Epithelial cell of umbilical artery (primary cell): ENCODE measurements around the gene RNF31. TPM values are rescaled to one million over a fixed set of nuclear protein-coding genes. Genes with fewer than 3 reads are reported as not detected.

ENCODE experiments used
- total RNA-seq: library from RNA; depleted of rRNA; stranded (reverse); fragments of >200 nt; gene quantifications from 2 replicates; pipeline ENCODE4 v1.2.3, GENCODE V29; 2014

The RNF31 gene
- 37.4 and 47.7 TPM in 2 replicates for total RNA-seq

DNA sequence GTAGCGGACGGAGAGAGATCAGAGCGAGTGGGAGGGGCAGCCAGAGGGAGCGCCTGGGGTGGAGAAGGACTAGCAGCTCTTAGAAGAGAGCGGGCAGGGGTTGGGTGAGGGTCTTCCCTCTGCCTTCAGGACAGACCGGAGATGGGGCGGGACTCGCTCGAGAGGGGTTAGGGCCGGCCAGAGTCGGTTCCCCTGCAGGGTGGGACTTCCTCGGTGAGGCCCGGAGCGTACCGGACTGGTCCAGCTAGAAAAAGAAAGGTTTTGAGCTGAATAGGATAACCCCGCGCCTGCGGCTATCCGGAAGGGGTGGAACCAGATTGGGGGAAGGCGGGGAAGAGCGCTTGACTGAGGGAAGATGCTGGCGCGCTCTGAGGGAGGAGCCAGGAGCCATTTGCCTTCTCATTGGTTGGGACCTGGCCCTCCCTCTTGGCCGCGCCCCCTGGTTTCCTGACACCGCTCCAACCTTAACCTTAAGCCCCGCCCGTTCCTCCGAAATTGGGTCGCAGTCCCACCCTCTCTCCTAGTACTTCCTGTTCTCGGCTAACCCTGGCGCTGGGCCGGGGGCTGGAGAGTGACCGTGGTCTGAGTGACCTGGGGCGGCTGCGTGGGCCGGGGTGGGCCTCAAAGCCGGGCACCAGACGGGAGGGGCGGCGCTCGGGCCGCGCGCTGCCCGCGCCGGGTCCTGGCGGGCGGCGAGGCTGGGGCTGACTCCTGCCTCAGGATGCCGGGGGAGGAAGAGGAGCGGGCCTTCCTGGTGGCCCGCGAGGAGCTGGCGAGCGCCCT, at the start of gene RNF31:
RNF31 (plus strand) TSS at position 521 of the 783 bp plus-strand sequence; CDS start at position 722, 201 bp downstream.

DNA sequence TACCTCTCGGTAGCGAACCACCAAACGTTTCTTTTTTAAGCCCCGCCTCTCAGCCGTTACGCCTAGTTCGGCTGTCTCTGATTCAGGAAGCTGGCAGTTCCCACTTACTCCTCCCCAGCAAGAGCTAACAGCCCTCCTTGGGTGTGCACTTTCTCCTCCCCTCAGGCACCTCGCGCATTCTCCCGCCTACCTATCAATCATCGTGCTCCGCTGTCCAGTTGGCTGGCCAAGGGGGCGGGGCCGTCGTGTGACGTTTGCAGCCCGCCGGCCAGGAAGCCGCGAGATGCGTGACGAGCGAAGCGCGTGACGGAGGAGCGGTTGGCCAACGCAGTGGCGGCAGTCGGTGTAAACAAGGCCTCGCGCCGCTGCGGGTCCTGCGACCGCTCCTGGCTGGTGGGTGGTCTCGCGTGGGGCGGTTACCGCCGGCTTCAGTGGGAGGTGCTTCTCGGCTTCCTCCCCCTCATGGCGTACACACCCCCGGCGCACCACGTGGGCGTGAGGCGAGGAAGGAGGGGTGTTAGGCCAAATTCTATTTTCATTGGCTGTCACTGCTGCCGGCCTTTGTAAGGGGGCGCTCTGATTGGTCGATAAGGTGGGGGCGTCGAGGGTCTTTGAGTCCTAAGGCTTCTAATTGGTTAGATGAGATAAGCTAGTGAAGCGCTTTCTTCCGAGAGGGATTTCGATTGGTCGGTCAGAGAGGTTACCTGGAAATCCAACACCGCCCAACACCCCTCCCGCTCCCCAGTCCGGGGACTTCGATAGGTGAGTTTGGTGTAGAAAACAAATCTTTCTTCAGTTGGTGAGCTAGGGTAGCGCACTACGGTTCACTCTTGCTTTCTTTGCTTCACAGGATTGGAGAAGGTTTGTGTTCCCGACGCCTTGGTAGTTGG, 32.5 kb upstream of the RNF31 start, which contains the start of the genes DCAF11 and NRL:
DCAF11 (plus strand) TSS at position 246 of the 890 bp plus-strand sequence. CDS start 818 bp downstream, outside the sequence.
NRL (minus strand) TSS at position 418 of the 890 bp plus-strand sequence. CDS start 32,101 bp downstream, outside the sequence.

DNA sequence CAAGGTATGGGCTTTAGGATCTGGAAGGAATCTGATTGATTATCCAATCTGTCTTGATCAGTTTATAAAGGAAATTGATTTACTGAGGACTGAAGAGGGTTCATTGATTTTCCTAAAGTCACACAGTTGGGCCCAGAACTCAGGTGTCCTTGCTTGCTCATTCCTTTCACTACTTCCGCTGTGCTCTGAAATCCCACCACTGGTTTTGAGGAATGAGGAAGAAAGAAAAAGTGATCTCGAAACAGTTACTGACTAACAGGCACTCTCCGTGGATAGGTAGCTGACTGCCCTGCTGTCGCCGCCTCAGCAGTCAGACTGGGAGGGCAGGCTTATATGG, 16.9 kb upstream of the RNF31 start, which contains the start of gene FITM1:
FITM1 (plus strand) TSS at position 280 of the 337 bp plus-strand sequence. CDS start 905 bp downstream, outside the sequence.

DNA sequence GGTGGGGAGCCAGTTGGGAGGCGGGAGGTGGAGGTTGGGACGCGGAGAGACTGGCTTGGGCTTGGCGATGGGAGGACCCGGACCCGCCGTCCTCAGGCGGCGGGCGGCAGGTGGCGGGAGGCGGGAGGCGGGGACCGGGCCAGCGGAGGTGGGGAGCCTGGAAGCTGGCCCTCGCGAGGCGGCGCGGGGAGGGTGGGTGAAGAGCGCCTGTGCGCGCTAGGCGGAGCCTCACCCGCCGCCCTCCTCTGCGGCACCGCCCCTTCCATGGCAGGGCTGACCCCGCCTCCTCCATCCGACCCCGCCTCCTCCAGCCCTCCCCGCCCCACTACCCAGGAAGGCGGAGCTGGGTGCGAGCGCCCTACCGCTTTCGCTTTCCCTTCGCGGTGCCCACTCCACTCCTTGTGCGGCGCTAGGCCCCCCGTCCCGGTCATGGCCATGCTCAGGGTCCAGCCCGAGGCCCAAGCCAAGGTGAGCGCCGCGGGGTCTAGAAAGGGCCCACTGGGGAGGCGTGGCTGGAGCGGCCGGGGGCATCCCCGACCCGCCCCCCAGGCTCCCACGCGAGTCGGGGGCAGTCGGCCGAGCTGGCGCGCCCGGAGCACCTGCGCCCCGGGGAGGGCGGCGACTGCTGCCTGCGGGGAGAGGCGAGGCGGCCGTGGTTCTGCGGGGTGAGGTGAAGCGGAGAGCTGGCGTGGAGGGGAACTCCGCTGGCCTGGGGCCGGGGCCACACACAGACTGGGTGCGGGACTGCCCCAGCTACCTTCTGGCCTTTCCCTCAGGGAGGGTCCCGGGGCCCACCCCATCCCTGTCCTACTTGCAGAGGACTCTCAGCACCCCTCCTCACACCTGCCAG, 11.2 kb upstream of the RNF31 start, which contains the start of gene PSME1:
PSME1 (plus strand) TSS at position 361 of the 850 bp plus-strand sequence; CDS start at position 430, 69 bp downstream.

DNA sequence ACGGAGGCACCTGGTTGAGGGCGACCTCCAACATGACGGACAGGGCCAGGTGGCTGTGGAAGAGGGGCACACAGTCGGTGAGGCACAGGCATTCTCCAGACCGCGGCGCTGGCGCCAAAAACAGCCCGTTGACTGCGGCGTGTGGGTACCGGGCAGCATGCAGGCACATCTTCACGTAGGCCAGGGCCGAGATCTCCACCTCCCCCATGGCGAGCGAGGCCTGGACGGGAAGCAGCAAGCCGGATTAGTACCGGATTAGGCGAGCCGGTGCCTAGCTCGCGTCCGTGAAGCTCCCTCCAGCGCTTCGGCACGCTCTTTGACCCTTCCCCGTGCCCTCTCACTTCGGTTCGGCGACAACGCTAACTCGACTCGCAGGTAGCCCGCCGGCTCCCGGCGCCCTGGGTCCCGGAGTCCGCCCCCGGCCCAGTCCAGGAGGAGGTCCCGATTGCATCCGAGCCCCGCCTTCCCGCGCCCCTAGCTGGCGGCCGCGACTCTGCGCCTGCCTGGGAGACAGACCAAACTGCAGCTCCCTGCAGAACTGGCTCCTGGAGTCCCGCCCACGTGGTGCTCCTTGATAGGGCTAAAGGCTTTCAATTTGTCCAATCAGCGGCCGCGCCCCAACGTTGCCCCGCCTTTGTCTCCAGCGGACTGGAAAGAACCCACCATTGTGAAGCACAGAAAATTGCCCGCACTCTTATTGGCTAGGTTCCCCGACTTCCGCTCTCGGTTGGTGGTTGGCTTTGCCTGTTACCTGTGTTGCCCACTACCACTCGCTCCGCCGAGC, 6.0 kb upstream of the RNF31 start, which contains the start of gene EMC9:
EMC9 (minus strand) TSS at position 495 of the 784 bp plus-strand sequence; CDS start at position 208, 287 bp downstream.

DNA sequence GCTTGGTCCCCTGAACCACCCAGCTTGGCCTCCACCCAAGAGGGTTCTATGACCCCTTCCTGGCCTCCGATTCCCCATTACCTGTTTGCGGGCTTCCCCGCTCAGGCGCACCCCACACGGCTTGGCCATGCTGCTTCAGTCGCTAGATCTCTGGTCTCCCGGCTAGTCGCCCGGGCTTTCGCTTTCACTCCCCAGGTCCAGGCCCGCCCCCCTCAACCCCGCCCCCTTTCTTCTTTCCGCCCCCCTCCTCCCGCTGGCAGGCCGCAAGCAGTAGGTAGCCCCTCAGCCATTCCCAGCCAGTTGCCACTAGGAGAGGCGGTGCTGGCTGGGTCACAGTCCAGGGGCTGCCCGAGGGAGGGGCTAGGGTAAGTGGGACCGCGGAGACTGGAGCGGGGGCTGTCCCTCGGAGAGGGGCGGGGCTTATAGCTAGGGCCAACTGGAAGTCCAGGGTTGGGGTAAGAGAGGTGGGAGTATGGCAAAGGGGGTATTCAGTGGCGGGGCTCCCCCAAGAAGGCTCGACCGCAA, 783 bp upstream of the RNF31 start, which contains the start of gene PSME2:
PSME2 (minus strand) TSS at position 158 of the 525 bp plus-strand sequence; CDS start at position 129, 29 bp downstream.

DNA sequence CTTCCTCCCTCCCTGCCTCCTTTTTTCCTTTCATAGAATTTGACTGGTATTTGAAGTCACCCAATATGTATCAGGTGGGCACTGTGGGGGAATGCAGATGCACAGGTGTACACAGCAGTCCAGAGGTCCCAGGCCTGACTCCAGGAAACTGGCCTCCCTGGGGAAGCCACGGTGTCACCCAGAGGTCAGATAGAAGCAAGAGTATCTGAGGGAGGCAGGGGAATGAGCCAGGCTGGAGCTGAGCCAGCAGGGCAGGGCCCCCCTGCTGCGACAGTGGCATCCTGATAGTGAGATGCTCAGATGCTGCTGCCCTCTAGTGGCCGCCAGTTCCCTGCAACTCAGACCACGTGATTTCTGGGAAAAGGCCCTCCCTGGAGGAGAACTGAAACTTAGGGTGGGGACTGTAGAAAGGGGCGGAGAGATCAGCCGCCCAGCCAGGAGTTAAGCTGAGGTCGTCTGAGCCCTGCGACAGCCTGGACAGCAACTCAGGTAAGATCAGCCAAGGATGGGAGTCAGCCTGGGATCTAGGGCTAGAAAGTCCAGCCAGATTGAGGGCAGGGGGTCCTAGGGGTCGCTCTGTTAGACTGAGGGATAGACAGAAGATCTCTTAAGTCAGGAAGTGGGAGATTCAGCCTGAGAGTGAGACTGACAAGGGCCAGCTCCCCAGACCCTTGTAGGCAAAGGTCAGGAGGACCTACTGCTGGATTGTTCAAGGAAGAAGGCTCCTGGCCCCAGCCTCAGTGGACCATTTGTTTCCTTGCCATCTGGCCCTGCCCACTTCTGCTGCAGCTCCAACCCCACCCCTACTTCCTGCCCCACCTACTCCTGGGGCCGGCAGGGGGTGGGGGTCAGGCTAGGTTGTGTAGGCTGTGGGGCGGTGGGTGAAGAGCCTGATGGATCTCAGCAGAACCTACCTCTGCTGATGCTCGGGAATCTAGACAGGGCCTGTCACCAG, 13.8 kb downstream of the RNF31 start, which contains the start of gene IRF9:
IRF9 (plus strand) TSS at position 416 of the 955 bp plus-strand sequence. CDS start 880 bp downstream, outside the sequence.

DNA sequence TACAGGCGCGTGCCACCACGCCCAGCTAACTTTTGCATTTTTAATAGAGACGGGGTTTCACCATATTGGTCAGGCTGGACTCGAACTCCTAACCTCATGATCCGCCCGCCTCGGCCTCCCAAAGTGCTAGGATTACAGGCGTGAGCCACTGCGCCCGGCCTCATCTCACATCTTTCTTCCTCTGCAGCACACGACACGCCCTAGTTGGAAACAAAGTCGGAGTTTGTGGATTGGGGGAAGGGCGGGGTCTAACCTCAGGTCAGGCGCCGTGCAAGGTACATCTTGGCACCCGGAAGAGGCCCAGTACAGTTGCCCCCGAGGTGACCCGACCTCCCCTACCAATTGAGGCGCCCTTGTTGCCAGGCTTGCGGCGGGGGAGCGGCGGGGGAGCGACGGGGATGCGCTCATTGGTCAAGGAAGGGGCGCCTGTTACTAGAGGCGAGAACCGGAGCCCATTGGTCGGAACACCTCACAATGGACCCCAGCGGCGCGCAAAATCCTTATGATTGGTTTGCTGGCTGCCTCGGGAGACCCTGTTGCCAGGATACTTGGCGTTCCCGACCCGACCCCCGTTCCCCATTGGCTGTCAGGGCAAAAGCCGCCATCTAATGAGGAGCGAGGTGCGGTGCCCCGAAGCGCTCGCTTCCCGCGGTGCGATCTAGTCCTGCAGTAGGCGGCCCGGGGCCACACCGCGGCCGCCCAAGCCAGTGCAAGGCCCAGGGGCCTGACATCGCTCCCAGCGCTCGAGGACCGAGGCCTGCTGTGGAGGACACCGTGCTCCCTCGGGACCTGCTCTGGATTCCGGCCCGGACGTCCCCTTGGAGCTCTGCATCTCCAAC, 24.3 kb downstream of the RNF31 start, which contains the start of gene REC8:
REC8 (plus strand) TSS at position 659 of the 839 bp plus-strand sequence. CDS start 473 bp downstream, outside the sequence.

DNA sequence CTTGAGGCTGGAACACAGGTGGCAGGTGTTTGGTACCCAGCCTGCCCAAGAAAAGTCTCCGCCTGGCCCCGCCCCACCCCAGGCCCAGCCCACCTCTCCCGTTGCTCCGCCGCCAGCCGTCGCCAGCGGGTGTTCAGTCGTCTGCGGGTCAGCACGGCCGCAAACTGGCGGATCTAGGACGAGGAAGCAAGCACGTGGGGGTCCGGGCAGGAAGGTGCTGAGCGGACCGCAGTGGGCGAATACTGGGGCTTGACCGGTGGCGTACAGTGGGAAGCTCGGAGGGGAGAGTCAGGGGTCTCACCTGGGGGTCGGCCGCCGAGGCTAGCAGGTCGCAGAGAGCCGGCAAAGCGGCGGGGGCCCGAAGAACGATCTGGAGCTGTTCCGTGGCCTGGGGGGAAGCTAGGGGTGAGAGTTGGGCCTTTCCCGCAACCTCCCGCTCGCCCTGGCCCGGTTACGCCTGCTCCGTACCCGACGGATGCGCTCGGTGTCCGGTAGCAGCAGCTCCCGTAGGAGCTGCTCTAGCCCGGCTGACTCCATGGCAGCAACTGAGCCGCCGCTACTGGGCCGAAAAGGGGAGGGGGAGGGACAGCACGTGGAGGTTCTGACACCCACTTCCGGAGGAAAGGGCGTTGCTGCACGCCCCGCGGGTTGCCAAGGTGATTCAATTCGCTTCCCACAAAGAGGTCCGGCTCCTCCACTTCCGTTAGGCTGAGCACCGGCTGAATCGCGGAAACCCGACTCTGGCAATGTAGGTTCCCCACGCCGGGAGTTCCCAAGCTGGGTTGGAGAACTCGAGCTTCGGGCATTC, 41.2 kb downstream of the RNF31 start, which contains the start of gene IPO4:
IPO4 (minus strand) TSS at position 566 of the 808 bp plus-strand sequence; CDS start at position 537, 29 bp downstream.

DNA sequence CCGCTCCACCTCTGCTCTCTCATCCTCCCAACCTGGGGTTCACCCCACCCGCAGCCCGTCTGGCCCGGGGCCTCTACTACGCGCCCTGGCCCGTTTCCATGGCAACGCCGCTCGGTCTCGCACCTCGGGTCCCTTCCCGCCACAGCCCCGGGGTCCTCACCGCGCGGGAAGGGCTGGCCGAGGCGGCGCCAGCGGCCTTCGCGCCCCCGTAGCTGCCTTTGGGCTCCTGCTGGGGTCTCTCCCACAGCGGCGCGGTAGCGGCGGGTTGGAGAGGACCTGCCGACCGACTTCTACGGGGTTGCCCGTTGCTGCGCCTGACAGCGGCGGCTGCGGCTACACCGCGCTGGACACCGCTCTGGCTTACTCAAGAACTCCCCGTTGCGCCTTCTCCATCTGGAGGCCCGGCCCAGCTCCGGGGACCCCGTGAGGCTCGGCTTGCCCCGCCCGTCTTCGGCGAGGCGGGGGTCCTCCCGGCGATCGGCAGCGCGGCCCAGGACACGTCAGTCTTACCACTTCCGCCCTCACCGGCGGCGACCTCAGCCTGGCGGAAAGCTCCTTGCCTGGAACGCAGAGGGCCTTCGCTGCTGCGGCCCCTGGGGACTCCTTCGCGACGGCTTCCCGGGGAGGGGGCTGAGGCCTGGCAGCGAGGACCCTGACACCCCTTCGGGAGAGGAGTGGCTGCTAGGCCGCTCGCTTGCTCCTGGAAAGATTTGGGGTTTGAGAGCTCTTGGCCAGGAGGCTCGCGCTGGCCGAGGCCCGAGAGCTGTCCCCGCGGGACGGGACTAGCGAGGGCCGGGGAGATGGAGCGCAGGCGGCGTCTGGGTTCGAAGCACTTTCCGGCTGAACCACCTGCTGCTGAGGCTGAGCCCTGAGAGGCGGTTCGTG, 48.1 kb downstream of the RNF31 start, which contains the start of gene TM9SF1:
TM9SF1 (minus strand) TSS at position 256 of the 885 bp plus-strand sequence. CDS start 422 bp downstream, outside the sequence.

Other genes with a start within 250 kb of the RNF31 start
- gene DHRS4, start 193.7 kb upstream of the RNF31 start, total RNA-seq, result 50.2 and 51.3 TPM in 2 replicates
- gene DHRS4L2, start 158.6 kb upstream of the RNF31 start, total RNA-seq, result 6.5 and 14.9 TPM in 2 replicates
- gene CARMIL3, start 95.5 kb upstream of the RNF31 start, total RNA-seq, result not detected in 2 replicates
- not detected in 2 replicates for gene CPNE6, start 75.9 kb upstream of the RNF31 start, total RNA-seq
- gene PCK2, start 53.2 kb upstream of the RNF31 start, total RNA-seq, result 10.4 and 21.4 TPM in 2 replicates
- 43.5 and 91.6 TPM in 2 replicates for gene DCAF11, start 32.7 kb upstream of the RNF31 start, total RNA-seq
- gene NRL, start 32.5 kb upstream of the RNF31 start, total RNA-seq, result 0.32 and 0.76 TPM in 2 replicates
- gene FITM1, start 16.8 kb upstream of the RNF31 start, total RNA-seq, result under 0.01 TPM in 1 of 2 replicates, not detected in the other
- 105 and 223 TPM in 2 replicates for gene PSME1, start 11.3 kb upstream of the RNF31 start, total RNA-seq
- gene EMC9, start 5.9 kb upstream of the RNF31 start, total RNA-seq, result 30.5 and 34.3 TPM in 2 replicates
- 88.0 and 158 TPM in 2 replicates for gene PSME2, start 888 bp upstream of the RNF31 start, total RNA-seq
- 36.4 and 131 TPM in 2 replicates for gene IRF9, start 13.8 kb downstream of the RNF31 start, total RNA-seq
- gene REC8, start 24.6 kb downstream of the RNF31 start, total RNA-seq, result 2.6 and 13.4 TPM in 2 replicates
- gene IPO4, start 41.3 kb downstream of the RNF31 start, total RNA-seq, result 33.1 and 43.2 TPM in 2 replicates
- gene TM9SF1, start 47.9 kb downstream of the RNF31 start, total RNA-seq, result 48.7 and 71.6 TPM in 2 replicates
- not detected in 2 replicates for gene TSSK4, start 58.2 kb downstream of the RNF31 start, total RNA-seq
- 28.3 and 54.1 TPM in 2 replicates for gene CHMP4A, start 66.0 kb downstream of the RNF31 start, total RNA-seq
- 16.9 and 28.1 TPM in 2 replicates for gene MDP1, start 68.6 kb downstream of the RNF31 start, total RNA-seq
- 201 and 492 TPM in 2 replicates for gene NEDD8, start 84.9 kb downstream of the RNF31 start, total RNA-seq
- 81.2 and 135 TPM in 2 replicates for gene GMPR2, start 85.4 kb downstream of the RNF31 start, total RNA-seq
- 58.2 and 60.7 TPM in 2 replicates for gene TINF2, start 95.1 kb downstream of the RNF31 start, total RNA-seq
- 0.65 and 0.91 TPM in 2 replicates for gene TGM1, start 115.7 kb downstream of the RNF31 start, total RNA-seq
- gene RABGGTA, start 124.1 kb downstream of the RNF31 start, total RNA-seq, result 13.2 and 27.3 TPM in 2 replicates
- gene DHRS1, start 152.3 kb downstream of the RNF31 start, total RNA-seq, result 3.6 and 19.0 TPM in 2 replicates
- gene NOP9, start 152.4 kb downstream of the RNF31 start, total RNA-seq, result 22.4 and 26.6 TPM in 2 replicates
- 0.32 and 3.2 TPM in 2 replicates for gene CIDEB, start 160.5 kb downstream of the RNF31 start, total RNA-seq
- gene LTB4R2, start 162.6 kb downstream of the RNF31 start, total RNA-seq, result 2.6 and 5.0 TPM in 2 replicates
- 0.65 and 3.0 TPM in 2 replicates for gene LTB4R, start 164.0 kb downstream of the RNF31 start, total RNA-seq
- gene ADCY4, start 187.6 kb downstream of the RNF31 start, total RNA-seq, result 20.1 and 36.6 TPM in 2 replicates
- gene RIPK3, start 192.5 kb downstream of the RNF31 start, total RNA-seq, result 5.5 and 6.7 TPM in 2 replicates
- gene NFATC4, start 220.7 kb downstream of the RNF31 start, total RNA-seq, result 21.8 and 25.1 TPM in 2 replicates